ENCODE results near the gene MADCAM1.

- TF ChIP-seq POLR2AphosphoS5 (IDR thresholded peaks at IDR 0.05) (no peak), CTCF (IDR thresholded peaks at IDR 0.05) (no peak), EP300 (IDR thresholded peaks at IDR 0.05) (no peak), POLR2A (IDR thresholded peaks at IDR 0.05) (no peak)
Measured at GRCh38 chr19:514166-514663, 17.9 kb downstream of the MADCAM1 start.
